C4-2B (cell line): ENCODE measurements around the gene FBH1.
"Not testable (repeated sequence)": the region's sequence is repeated elsewhere in the genome, so short reads cannot be mapped to it uniquely, and the experiment has no call there.

Experiments
- H3K27ac ChIP-seq: fragments of 450-650 bp; 2 replicates; pipeline ENCODE4 v1.5.1; 2017
- ZFX ChIP-seq: fragments of 450-650 bp; IDR thresholded peaks from 2 replicates; pipeline ENCODE4 v1.6.1; 2017
- TF ChIP-seq, protein P1 (sequence below): fragments of 450-650 bp; conservative IDR thresholded peaks from 2 replicates; pipeline ENCODE4 v1.5.1; 2017; ENCODE audit warnings: mild to moderate bottlenecking

Gene FBH1

DNA sequence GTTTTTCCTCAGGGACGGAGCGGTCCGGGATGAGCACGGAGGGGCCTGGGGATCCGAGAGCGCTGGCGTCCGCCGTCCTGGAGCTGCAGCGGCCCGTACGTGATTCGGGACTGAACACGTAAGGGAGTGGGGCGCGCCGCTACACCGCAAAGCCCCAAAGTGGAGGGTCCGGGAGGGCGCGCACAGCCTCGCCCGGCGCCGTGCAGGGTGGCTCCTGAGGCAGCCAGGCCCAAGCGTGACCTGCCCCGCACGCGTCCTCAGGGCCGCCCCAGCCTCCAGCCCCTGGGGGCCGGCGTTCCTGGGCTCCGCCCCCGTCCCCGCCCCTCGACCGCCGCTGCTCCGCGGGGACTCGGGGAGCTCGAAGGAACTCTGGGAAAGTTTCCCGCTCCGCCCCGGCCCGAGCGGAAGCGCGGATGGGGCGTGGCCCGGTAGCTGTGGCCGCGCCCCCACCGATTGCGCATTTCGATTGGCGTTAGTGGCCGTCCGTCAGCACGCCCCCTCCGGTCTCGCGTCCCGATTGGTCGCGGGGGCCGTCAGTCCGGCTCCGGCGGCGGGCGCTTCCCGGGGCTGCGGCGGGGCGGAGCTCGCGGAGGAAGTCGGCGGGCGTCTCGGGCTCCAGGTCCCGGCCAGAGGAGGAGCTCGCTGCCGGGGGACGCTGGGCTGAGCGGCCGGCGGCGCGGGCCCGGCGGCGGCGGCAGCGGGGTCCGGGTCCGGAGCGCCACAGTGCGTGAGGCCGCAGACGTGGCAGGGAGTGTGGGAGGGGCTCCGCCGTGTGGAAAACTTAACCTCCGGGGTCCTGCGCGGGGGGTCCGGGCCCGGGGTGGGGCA is at the start of gene FBH1, which contains the start of gene ANKRD16:
Gene FBH1 (plus strand): TSS at position 620 of the 828 bp plus-strand sequence. CDS start 103 bp downstream, at position 723.
Gene ANKRD16 (minus strand): TSS at position 270 of the 828 bp plus-strand sequence. CDS start 539 bp downstream, outside the sequence.
- H3K27ac ChIP-seq, result peak within 1 kb of the TSS; percentile 95
- peak; percentile 87 for TF ChIP-seq ZFX
- TF ChIP-seq, protein P1, sequence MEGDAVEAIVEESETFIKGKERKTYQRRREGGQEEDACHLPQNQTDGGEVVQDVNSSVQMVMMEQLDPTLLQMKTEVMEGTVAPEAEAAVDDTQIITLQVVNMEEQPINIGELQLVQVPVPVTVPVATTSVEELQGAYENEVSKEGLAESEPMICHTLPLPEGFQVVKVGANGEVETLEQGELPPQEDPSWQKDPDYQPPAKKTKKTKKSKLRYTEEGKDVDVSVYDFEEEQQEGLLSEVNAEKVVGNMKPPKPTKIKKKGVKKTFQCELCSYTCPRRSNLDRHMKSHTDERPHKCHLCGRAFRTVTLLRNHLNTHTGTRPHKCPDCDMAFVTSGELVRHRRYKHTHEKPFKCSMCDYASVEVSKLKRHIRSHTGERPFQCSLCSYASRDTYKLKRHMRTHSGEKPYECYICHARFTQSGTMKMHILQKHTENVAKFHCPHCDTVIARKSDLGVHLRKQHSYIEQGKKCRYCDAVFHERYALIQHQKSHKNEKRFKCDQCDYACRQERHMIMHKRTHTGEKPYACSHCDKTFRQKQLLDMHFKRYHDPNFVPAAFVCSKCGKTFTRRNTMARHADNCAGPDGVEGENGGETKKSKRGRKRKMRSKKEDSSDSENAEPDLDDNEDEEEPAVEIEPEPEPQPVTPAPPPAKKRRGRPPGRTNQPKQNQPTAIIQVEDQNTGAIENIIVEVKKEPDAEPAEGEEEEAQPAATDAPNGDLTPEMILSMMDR, result no peak

DNA sequence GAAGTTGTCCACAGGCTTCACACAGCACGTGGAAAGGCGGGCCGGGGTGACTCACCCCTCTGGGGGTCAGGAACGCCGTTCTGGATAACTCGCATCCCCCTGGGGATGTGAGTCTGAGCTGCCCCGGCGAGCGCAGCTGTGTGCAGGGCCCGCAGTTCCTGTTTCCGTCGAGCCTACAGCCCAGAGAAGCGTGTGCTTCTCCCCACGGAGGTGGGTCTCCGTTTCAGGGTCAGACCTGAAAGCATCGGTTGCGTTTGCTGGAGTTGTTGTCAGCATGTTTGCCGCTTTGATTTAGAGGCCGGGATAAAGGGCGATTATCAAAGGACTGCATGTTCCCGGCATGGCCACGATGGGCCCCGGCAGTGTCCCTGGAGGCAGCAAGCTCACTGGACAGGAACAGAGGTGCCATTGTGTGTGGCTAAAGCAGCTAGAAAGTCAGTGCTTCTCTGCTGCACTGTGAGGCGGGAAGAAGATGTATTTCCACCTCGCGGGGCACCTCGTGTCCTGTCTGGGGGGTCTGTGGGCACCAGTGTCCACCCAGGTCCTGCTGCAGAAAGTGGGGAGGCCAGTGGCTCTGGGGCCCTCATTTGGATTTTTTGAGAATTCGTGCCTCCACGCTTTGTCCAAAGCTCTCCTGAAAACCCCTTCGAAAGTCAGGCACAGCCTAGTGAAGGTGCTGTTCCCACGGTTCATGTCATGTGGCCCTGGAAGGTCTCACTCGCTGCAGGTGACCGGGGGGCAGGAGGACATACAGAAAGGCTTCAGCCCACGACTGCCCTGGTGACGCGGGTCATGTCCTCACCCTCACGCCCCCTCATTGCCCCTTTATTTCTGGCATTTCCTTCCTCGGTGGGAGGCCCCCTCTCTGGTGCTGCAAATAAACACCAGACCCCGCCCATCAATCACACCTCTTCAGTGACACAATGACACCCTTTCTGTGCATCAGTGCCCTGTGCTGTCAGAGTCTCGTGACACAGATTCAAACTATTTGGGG is 49.4 kb upstream of the FBH1 start:
- H3K27ac ChIP-seq, result no peak overlapping the region
- TF ChIP-seq, protein P1, result no peak
- TF ChIP-seq ZFX, result no peak

DNA sequence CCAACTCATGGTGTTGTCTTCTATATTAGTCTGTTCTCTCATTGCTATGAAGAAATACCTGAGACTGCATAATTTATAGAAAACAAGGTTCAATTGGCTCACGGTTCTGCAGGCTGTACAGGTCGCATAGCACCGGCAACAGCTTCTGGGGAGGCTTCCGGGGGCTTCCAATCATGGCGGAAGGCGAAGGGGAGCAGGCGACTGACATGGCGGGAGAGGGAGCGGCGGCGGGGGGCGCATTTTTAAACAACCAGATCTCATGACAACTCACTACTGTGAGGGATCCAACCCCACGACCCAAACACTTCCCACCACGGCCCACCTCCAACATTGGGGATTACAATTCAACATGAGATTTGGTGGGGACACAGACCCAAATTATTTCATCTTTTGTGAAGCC is 48.1 kb upstream of the FBH1 start:
- no peak overlapping the region for H3K27ac ChIP-seq
- TF ChIP-seq ZFX, result no peak
- TF ChIP-seq, protein P1, result no peak

DNA sequence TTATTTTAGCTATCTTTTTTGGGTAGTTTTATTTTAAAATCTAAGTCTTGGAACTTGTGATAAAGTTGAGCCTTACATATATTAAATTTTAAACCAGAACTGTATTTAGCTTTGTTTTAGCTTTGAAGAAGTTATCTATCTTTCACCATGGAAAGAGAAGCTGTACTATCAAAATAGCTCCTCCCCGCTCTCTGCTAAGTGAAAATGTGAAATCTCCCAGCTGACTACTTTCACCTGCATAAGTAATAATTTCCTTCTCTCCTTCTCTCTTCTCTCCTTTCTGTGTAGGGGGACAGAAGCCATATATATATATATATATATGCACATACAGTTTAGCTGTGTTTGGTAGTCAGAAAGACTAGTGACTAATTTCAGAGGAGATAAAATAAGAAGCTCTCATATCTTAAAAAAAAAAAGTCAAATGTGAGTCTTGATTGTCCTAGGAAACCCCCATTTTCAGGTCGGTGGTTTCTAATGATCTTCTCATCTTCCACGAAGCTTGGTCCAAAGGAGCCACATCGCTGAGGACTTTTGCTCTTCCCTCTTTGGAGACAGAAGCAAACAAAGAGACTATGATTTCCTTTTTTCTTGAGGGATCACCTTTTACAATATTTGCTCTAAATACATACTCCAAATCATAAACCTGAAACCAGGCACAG is 46.2 kb upstream of the FBH1 start:
- H3K27ac ChIP-seq, result no peak overlapping the region
- no peak for TF ChIP-seq ZFX
- TF ChIP-seq, protein P1, result no peak

DNA sequence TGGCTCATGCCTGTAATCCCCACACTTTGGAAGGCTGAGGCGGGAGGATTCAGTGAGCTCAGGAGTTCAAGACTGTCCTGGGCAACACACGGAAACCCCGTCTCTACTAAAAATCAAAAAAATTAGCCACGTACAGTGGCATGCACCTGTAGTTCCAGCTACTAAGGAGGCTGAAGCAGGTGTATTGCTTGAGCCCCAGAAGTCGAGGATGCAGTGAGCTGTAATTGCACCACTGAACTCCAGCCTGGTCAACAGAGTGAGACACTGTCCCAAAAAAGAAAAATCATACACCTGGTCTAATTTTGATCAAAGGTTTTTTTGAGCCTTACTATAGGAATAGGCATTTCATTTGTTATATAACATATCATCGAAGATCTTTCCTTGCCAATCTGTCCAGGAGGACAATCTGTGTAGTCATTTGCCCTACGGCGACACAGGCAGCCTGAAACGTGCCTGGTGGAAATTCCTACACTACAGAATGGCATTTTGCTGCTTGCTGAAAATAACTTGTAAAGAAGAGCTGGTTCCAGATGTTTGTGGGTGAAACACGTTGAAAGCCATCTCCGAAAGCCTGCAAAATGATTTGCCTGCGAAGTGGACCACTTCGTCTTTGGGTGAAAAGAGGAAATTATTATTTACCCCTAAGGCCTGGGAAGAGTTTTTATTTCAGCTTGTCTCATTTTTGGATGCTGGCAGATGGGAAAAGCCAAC is 45.5 kb upstream of the FBH1 start:
- TF ChIP-seq, protein P1, result no peak
- TF ChIP-seq ZFX, result no peak
- H3K27ac ChIP-seq, result no peak overlapping the region

DNA sequence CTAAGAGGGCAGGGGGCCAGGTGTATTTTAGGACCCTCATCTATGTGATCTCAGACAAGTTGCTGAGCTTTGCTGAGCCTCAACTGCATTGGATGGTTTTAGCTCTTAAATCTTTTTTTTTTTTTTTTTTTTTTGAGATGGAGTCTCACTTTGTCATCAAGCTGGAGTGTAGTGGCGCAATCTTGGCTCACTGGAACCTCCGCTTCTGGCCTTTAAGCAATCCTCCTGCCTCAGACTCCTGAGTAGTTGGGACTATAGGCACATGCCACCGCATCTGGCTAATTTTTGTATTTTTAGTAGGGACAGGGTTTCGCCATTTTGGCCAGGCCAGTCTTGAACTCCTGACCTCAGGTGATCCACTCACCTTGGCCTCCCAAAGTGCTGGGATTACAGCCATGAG is 43.4 kb upstream of the FBH1 start:
- not testable (repeated sequence) for H3K27ac ChIP-seq

DNA sequence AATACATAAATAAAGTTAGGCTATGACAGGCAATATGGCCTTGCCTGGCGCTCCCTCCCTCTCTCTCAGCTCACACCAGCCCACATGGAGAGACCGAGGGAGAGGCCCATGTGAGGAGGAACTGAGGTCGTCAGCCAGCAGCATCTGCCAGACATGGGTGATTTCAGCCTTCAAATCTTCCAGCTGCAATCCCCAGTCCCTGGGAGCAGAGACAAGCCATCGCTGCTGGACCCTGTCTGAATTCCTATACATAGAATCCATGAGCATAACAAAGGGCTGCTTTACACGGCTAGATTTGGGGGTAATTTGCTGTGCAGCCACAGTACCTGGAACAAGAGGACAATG is 35.9 kb upstream of the FBH1 start:
- no peak for TF ChIP-seq ZFX
- TF ChIP-seq, protein P1, result no peak
- H3K27ac ChIP-seq, result no peak overlapping the region
